Measurements from ENCODE around the gene DMD.

The DMD gene

GRCh38 chrX:32520789-32521188 is 690.6 kb downstream of the DMD start:
- Histone ChIP-seq H3K9me3 (ENCODE audit: control insufficient read depth, low read length) (no peaks in the 10 kb centered on the region), H3K4me1 (ENCODE audit: control insufficient read depth, insufficient read depth, low read length) (no peaks in the 10 kb centered on the region), H3K4me3 (ENCODE audit: low read length) (no peak overlapping the region)

GRCh38 chrX:32514986-32515385 is 696.4 kb downstream of the DMD start:
- H3K9ac ChIP-seq (ENCODE audit: low read length), result no peak overlapping the region
- H3K4me3 ChIP-seq (ENCODE audit: low read length), result no peak overlapping the region
- no peaks in the 10 kb centered on the region for H3K27me3 ChIP-seq (ENCODE audit: control insufficient read depth, insufficient read depth, low read length)
- no peaks in the 10 kb centered on the region for H3K4me1 ChIP-seq (ENCODE audit: control insufficient read depth, insufficient read depth, low read length)
- no peaks in the 10 kb centered on the region for H3K9me3 ChIP-seq (ENCODE audit: control insufficient read depth, low read length)
- H3K36me3 ChIP-seq (ENCODE audit: control insufficient read depth, insufficient read depth, low read length), result no peaks in the 10 kb centered on the region

More at GRCh38 chrX:32520789-32521188, 690.6 kb downstream of the DMD start:
- Histone ChIP-seq H3K27me3 (ENCODE audit: control insufficient read depth, insufficient read depth, low read length) (no peaks in the 10 kb centered on the region), H3K9ac (ENCODE audit: low read length) (no peak overlapping the region), H3K36me3 (ENCODE audit: control insufficient read depth, insufficient read depth, low read length) (no peaks in the 10 kb centered on the region)

- Histone ChIP-seq H3K9ac (ENCODE audit: low read length) (no peak overlapping the region), H3K9me3 (ENCODE audit: control insufficient read depth, low read length) (no peaks in the 10 kb centered on the region), H3K4me3 (ENCODE audit: low read length) (no peak overlapping the region), H3K27me3 (ENCODE audit: control insufficient read depth, insufficient read depth, low read length) (no peaks in the 10 kb centered on the region), H3K36me3 (ENCODE audit: control insufficient read depth, insufficient read depth, low read length) (no peaks in the 10 kb centered on the region), H3K4me1 (ENCODE audit: control insufficient read depth, insufficient read depth, low read length) (no peaks in the 10 kb centered on the region)
Observed at GRCh38 chrX:32501606-32502005, 709.7 kb downstream of the DMD start.

- Histone ChIP-seq H3K9ac (ENCODE audit: low read length) (no peak overlapping the region), H3K27me3 (ENCODE audit: control insufficient read depth, insufficient read depth, low read length) (no peaks in the 10 kb centered on the region), H3K36me3 (ENCODE audit: control insufficient read depth, insufficient read depth, low read length) (no peaks in the 10 kb centered on the region), H3K4me1 (ENCODE audit: control insufficient read depth, insufficient read depth, low read length) (no peaks in the 10 kb centered on the region), H3K9me3 (ENCODE audit: control insufficient read depth, low read length) (no peaks in the 10 kb centered on the region), H3K4me3 (ENCODE audit: low read length) (no peak overlapping the region)
Observed at GRCh38 chrX:32496671-32497070, 714.7 kb downstream of the DMD start.

GRCh38 chrX:32495855-32496254 is 715.5 kb downstream of the DMD start:
- H3K4me1 ChIP-seq (ENCODE audit: control insufficient read depth, insufficient read depth, low read length), result no peaks in the 10 kb centered on the region
- no peaks in the 10 kb centered on the region for H3K27me3 ChIP-seq (ENCODE audit: control insufficient read depth, insufficient read depth, low read length)
- no peaks in the 10 kb centered on the region for H3K36me3 ChIP-seq (ENCODE audit: control insufficient read depth, insufficient read depth, low read length)
- H3K9me3 ChIP-seq (ENCODE audit: control insufficient read depth, low read length), result no peaks in the 10 kb centered on the region
- H3K9ac ChIP-seq (ENCODE audit: low read length), result no peak overlapping the region
- H3K4me3 ChIP-seq (ENCODE audit: low read length), result no peak overlapping the region

GRCh38 chrX:32489125-32489524 is 722.2 kb downstream of the DMD start:
- H3K9ac ChIP-seq (ENCODE audit: low read length), result no peak overlapping the region
- no peaks in the 10 kb centered on the region for H3K27me3 ChIP-seq (ENCODE audit: control insufficient read depth, insufficient read depth, low read length)
- H3K4me1 ChIP-seq (ENCODE audit: control insufficient read depth, insufficient read depth, low read length), result no peaks in the 10 kb centered on the region
- no peaks in the 10 kb centered on the region for H3K36me3 ChIP-seq (ENCODE audit: control insufficient read depth, insufficient read depth, low read length)
- no peak overlapping the region for H3K4me3 ChIP-seq (ENCODE audit: low read length)
- no peaks in the 10 kb centered on the region for H3K9me3 ChIP-seq (ENCODE audit: control insufficient read depth, low read length)

GRCh38 chrX:32483534-32484136 is 727.7 kb downstream of the DMD start:
- Histone ChIP-seq H3K27me3 (ENCODE audit: control insufficient read depth, insufficient read depth, low read length) (no peaks in the 10 kb centered on the region), H3K9me3 (ENCODE audit: control insufficient read depth, low read length) (no peaks in the 10 kb centered on the region), H3K9ac (ENCODE audit: low read length) (no peak overlapping the region), H3K36me3 (ENCODE audit: control insufficient read depth, insufficient read depth, low read length) (no peaks in the 10 kb centered on the region), H3K4me1 (ENCODE audit: control insufficient read depth, insufficient read depth, low read length) (no peaks in the 10 kb centered on the region), H3K4me3 (ENCODE audit: low read length) (no peak overlapping the region)

GRCh38 chrX:32480019-32480418 is 731.3 kb downstream of the DMD start:
- Histone ChIP-seq H3K4me1 (ENCODE audit: control insufficient read depth, insufficient read depth, low read length) (no peaks in the 10 kb centered on the region), H3K9ac (ENCODE audit: low read length) (no peak overlapping the region), H3K36me3 (ENCODE audit: control insufficient read depth, insufficient read depth, low read length) (no peaks in the 10 kb centered on the region), H3K4me3 (ENCODE audit: low read length) (no peak overlapping the region), H3K27me3 (ENCODE audit: control insufficient read depth, insufficient read depth, low read length) (no peaks in the 10 kb centered on the region), H3K9me3 (ENCODE audit: control insufficient read depth, low read length) (no peaks in the 10 kb centered on the region)

GRCh38 chrX:32472364-32472763 is 739.0 kb downstream of the DMD start:
- no peaks in the 10 kb centered on the region for H3K4me1 ChIP-seq (ENCODE audit: control insufficient read depth, insufficient read depth, low read length)
- H3K4me3 ChIP-seq (ENCODE audit: low read length), result no peak overlapping the region
- H3K9ac ChIP-seq (ENCODE audit: low read length), result no peak overlapping the region
- H3K27me3 ChIP-seq (ENCODE audit: control insufficient read depth, insufficient read depth, low read length), result no peaks in the 10 kb centered on the region
- no peaks in the 10 kb centered on the region for H3K9me3 ChIP-seq (ENCODE audit: control insufficient read depth, low read length)
- H3K36me3 ChIP-seq (ENCODE audit: control insufficient read depth, insufficient read depth, low read length), result no peaks in the 10 kb centered on the region

- H3K9me3 ChIP-seq (ENCODE audit: control insufficient read depth, low read length), result no peaks in the 10 kb centered on the region
- H3K9ac ChIP-seq (ENCODE audit: low read length), result no peak overlapping the region
- no peaks in the 10 kb centered on the region for H3K4me1 ChIP-seq (ENCODE audit: control insufficient read depth, insufficient read depth, low read length)
- H3K27me3 ChIP-seq (ENCODE audit: control insufficient read depth, insufficient read depth, low read length), result no peaks in the 10 kb centered on the region
- no peaks in the 10 kb centered on the region for H3K36me3 ChIP-seq (ENCODE audit: control insufficient read depth, insufficient read depth, low read length)
- H3K4me3 ChIP-seq (ENCODE audit: low read length), result no peak overlapping the region
Observed at GRCh38 chrX:32455704-32456103, 755.6 kb downstream of the DMD start.

GRCh38 chrX:32451954-32452695 is 759.2 kb downstream of the DMD start:
- Histone ChIP-seq H3K27me3 (ENCODE audit: control insufficient read depth, insufficient read depth, low read length) (no peaks in the 10 kb centered on the region), H3K36me3 (ENCODE audit: control insufficient read depth, insufficient read depth, low read length) (no peaks in the 10 kb centered on the region), H3K9ac (ENCODE audit: low read length) (no peak overlapping the region), H3K4me3 (ENCODE audit: low read length) (no peak overlapping the region), H3K4me1 (ENCODE audit: control insufficient read depth, insufficient read depth, low read length) (no peaks in the 10 kb centered on the region), H3K9me3 (ENCODE audit: control insufficient read depth, low read length) (no peaks in the 10 kb centered on the region)

GRCh38 chrX:32448945-32449344 is 762.4 kb downstream of the DMD start:
- H3K4me1 ChIP-seq (ENCODE audit: control insufficient read depth, insufficient read depth, low read length), result no peaks in the 10 kb centered on the region
- H3K27me3 ChIP-seq (ENCODE audit: control insufficient read depth, insufficient read depth, low read length), result no peaks in the 10 kb centered on the region
- no peak overlapping the region for H3K4me3 ChIP-seq (ENCODE audit: low read length)
- no peaks in the 10 kb centered on the region for H3K36me3 ChIP-seq (ENCODE audit: control insufficient read depth, insufficient read depth, low read length)
- no peaks in the 10 kb centered on the region for H3K9me3 ChIP-seq (ENCODE audit: control insufficient read depth, low read length)
- H3K9ac ChIP-seq (ENCODE audit: low read length), result no peak overlapping the region

All from mucosa of stomach (tissue), 1 donor.